ENCODE data around the gene PLS3.

DNA sequence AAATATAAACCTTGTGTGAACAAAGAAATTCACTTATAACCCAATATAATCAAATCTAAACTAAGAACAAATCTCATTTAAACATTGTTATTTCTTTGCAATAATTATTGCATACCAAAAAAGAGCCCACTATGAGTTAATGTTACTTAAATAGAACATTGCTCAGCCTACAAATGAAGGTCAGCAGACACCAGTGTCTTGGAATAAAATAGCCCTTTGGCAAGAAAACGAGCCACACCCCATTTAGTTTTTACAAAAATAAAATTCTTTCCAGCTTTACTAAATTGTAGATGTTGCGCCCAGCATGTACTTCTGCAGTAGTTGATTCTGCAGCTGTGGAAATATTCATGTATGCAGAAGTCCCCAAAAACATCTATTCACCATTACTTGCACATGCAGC is 12.2 kb downstream of the PLS3 start:
- no peak for TF ChIP-seq EZH2 (IDR thresholded peaks at IDR 0.05)
- no peak for TF ChIP-seq POLR2AphosphoS5 (IDR thresholded peaks at IDR 0.05; ENCODE audit: borderline replicate concordance, low read depth, low read length)
